B cell (primary cell): Measurements from ENCODE around the gene PDX1. TPM values are rescaled to one million over a fixed set of nuclear protein-coding genes. Genes with fewer than 3 reads are reported as not detected.

Experiments
- ATAC-seq: fragments of 200-7000 bp; cut with Tn5 transposase; one replicate; pipeline ENCODE4 v1.10.0; 2021; ENCODE audit warnings: low read depth, mild to moderate bottlenecking, moderate number of reproducible peaks, moderate library complexity
- CTCF ChIA-PET: fragments of 350-600 bp; sonication (Branson Sonifier 250); formaldehyde crosslinking; loops from one replicate; lab custom pipeline; 2021; ENCODE audit warnings: antibody characterized with exemption, inconsistent platforms; lab: Charles Lee
- POLR2A ChIA-PET: fragments of 350-600 bp; sonication (Branson Sonifier 250); formaldehyde crosslinking; loops from one replicate; lab custom pipeline; 2021; ENCODE audit warnings: antibody characterized with exemption; lab: Charles Lee
- DNase-seq: peaks from one replicate; pipeline ENCODE4 v3.0.0; 2013
- H2AFZ ChIP-seq: 2 replicates; pipeline ENCODE4 v1.6.1; 2012; ENCODE audit warnings: mild to moderate bottlenecking, low read depth, low read length; ENCODE audit not compliant: insufficient read depth, poor library complexity, severe bottlenecking
- H3K27ac ChIP-seq, 2 donors: 1 replicate in 1 of 2; 2 replicates in 1 of 2; pipeline ENCODE4 v1.5.1; 2012 to 2013; ENCODE audit warnings: low read length in 2 of 2, mild to moderate bottlenecking in 2 of 2, moderate library complexity in 1 of 2
- H3K27me3 ChIP-seq, 4 experiments: fragments of 200-600 bp in 1 of 4; sonication (generic) in 1 of 4; replicated peaks in 1 of 4; 1 replicate in 2 of 4; 2 replicates in 2 of 4; pipeline versions ENCODE4 v1.6.1 to v1.7.0; 2013 to 2016; ENCODE audit warnings: low read length in 3 of 4, mild to moderate bottlenecking in 2 of 4, mixed read lengths in 1 of 4, moderate library complexity in 1 of 4; ENCODE audit not compliant: insufficient read depth in 4 of 4, control insufficient read depth in 3 of 4; ENCODE audit errors: control extremely low read depth in 1 of 4
- H3K36me3 ChIP-seq, 2 experiments: replicated peaks in 1 of 2; 1 replicate in 1 of 2; 2 replicates in 1 of 2; pipeline versions ENCODE4 v1.6.1 to v1.7.1; 2013; ENCODE audit warnings: low read length in 1 of 2; ENCODE audit not compliant: insufficient read depth in 2 of 2, control insufficient read depth in 1 of 2; ENCODE audit errors: control extremely low read depth in 1 of 2, extremely low read depth in 1 of 2
- H3K4me1 ChIP-seq, 2 donors: fragments of 200-600 bp in 1 of 2; sonication (generic) in 1 of 2; 1 replicate in 1 of 2; 2 replicates in 1 of 2; pipeline versions ENCODE4 v1.5.1 to v1.6.1; 2013 to 2017; ENCODE audit warnings: low read length in 2 of 2; ENCODE audit not compliant: control insufficient read depth in 2 of 2, insufficient read depth in 2 of 2
- H3K4me2 ChIP-seq: replicated peaks from 2 replicates; pipeline ENCODE3; 2012; ENCODE audit warnings: mild to moderate bottlenecking, low read depth, low read length; ENCODE audit not compliant: poor library complexity, severe bottlenecking
- H3K4me3 ChIP-seq, 5 experiments: fragments of 200-600 bp in 1 of 5; sonication (generic) in 1 of 5; 1 replicate in 3 of 5; 2 replicates in 2 of 5; pipeline versions ENCODE4 v1.5.1 to v1.7.0; 2011 to 2016; ENCODE audit warnings: low read length in 4 of 5, mild to moderate bottlenecking in 4 of 5, low read depth in 2 of 5, control low read depth in 1 of 5, moderate library complexity in 1 of 5; ENCODE audit not compliant: insufficient read depth in 1 of 5; ENCODE audit errors: control extremely low read depth in 1 of 5, extremely low read depth in 1 of 5
- H3K79me2 ChIP-seq: fragments of 200-600 bp; sonication (generic); one replicate; pipeline ENCODE4 v1.6.0; 2016; ENCODE audit warnings: low read length; ENCODE audit not compliant: control insufficient read depth, insufficient read depth
- H3K9ac ChIP-seq: fragments of 200-600 bp; sonication (generic); 2 replicates; pipeline ENCODE4 v1.6.1; 2017; ENCODE audit warnings: mild to moderate bottlenecking, low read length, moderate library complexity
- H3K9me3 ChIP-seq, 3 donors: one replicate each; pipeline versions ENCODE4 v1.6.1 to v1.7.1; 2013; ENCODE audit warnings: low read length in 2 of 3; ENCODE audit not compliant: control insufficient read depth in 2 of 3, insufficient read depth in 1 of 3; ENCODE audit errors: control extremely low read depth in 1 of 3
- H4K20me1 ChIP-seq: 2 replicates; pipeline ENCODE4 v1.6.0; 2012; ENCODE audit warnings: mild to moderate bottlenecking, low read length; ENCODE audit not compliant: insufficient read depth, control insufficient read depth, poor library complexity, severe bottlenecking
- H3K27ac Mint-ChIP-seq: one replicate; pipeline ENCODE4 v1.8.0; 2021; ENCODE audit warnings: mixed read lengths
- H3K27me3 Mint-ChIP-seq: one replicate; pipeline ENCODE4 v1.8.0; 2021; ENCODE audit warnings: mixed read lengths
- H3K4me1 Mint-ChIP-seq: one replicate; pipeline ENCODE4 v1.8.0; 2021; ENCODE audit warnings: mixed read lengths
- H3K4me3 Mint-ChIP-seq: one replicate; pipeline ENCODE4 v1.8.0; 2021; ENCODE audit warnings: mixed read lengths
- H3K9me3 Mint-ChIP-seq: one replicate; pipeline ENCODE4 v1.8.0; 2022; ENCODE audit warnings: mixed read lengths; ENCODE audit not compliant: insufficient read depth
- CTCF ChIP-seq: fragments of 200-600 bp; IDR thresholded peaks from one replicate; pipeline ENCODE4 v1.8.0; 2022; ENCODE audit warnings: antibody characterized with exemption, mild to moderate bottlenecking
- EZH2 ChIP-seq: IDR thresholded peaks from 2 replicates; pipeline ENCODE4 v1.6.1; 2012; ENCODE audit warnings: borderline replicate concordance, low read depth, mild to moderate bottlenecking, moderate library complexity, low read length; ENCODE audit not compliant: insufficient read depth, poor library complexity, severe bottlenecking
- WGBS: methylation state at CpG from one replicate; pipeline ENCODE4 v1.1.5; 2013; ENCODE audit warnings: missing lambda C conversion rate; ENCODE audit not compliant: insufficient coverage; 5-methylcytosine and 5-hydroxymethylcytosine counted together
- intact Hi-C: fragments of 100-400 bp; cut with micrococcal nuclease; formaldehyde crosslinking; loops from one replicate; pipeline ENCODE4 v1.10.0; 2022
- polyA minus RNA-seq: library from RNA; depleted of rRNA, polyadenylated mRNA; stranded (reverse); fragments of >200 nt; gene quantifications from 2 replicates; pipeline ENCODE4 v1.2.3, GENCODE V29; 2012
- polyA plus RNA-seq: library from polyadenylated mRNA; depleted of rRNA; stranded (reverse); fragments of >200 nt; gene quantifications from 2 replicates; pipeline ENCODE4 v1.2.3, GENCODE V29; 2012
- total RNA-seq, 2 donors: library from RNA; stranded (reverse); fragments of 120-200 nt in 1 of 2; gene quantifications; 1 replicate in 1 of 2; 2 replicates in 1 of 2; pipeline versions ENCODE4 v1.2.3 to v1.2.4, GENCODE V29; 2013 to 2022

PDX1 gene
- not detected in 2 replicates for total RNA-seq
- not detected for total RNA-seq (2013)
- polyA plus RNA-seq = not detected in 2 replicates
- polyA minus RNA-seq = not detected in 2 replicates

GRCh38 chr13:27919934-27920676 is at the start of gene PDX1:
Gene PDX1 (plus strand): TSS chr13:27920000. CDS start chr13:27920139, 139 bp downstream.
- CTCF ChIA-PET = interaction anchor here (0.7 to 3.4 kb wide), 3 partner anchors 34 to 558 kb away, joined by 3 to 12 read pairs (median 3); no protein-coding TSS in a partner anchor
- peak; percentile 44 for ATAC-seq

More at GRCh38 chr13:27919934-27920676, at the start of gene PDX1:
- Mint-ChIP-seq H3K4me1 (peaks cover 40% of the 10 kb centered on the region), H3K27me3 (peaks cover 66% of the 10 kb centered on the region), H3K9me3 (peaks cover 4% of the 10 kb centered on the region), H3K27ac (no peak within 1 kb of the TSS), H3K4me3 (peak within 1 kb of the TSS; percentile 81)
- Histone ChIP-seq H2AFZ (peak within 1 kb of the TSS; percentile 55), H3K9me3 (peaks cover 0 to 81% (median 26%) of the 10 kb centered on the region in 3 donors), H3K79me2 (no peaks in the 10 kb centered on the region), H3K36me3 (no peaks in the 10 kb centered on the region), H4K20me1 (no peaks in the 10 kb centered on the region), H3K4me2 (peak within 1 kb of the TSS; percentile 87), H3K4me3 (peak within 1 kb of the TSS in 4 of 5 experiments; percentile 27 to 61 (median 50)), H3K4me1 (peaks cover 59 to 75% of the 10 kb centered on the region in 2 donors), H3K27me3 (peaks cover 0 to 95% (median 76%) of the 10 kb centered on the region in 4 experiments), H3K9ac (peak within 1 kb of the TSS; percentile 59), H3K27ac (no peak within 1 kb of the TSS)
- POLR2A ChIA-PET = no interaction called here
- TF ChIP-seq EZH2 = peak; percentile 58
- TF ChIP-seq CTCF = no peak
- 5% methylated on average over 76 of the region's 76 CpGs for WGBS
- intact Hi-C loops = loop anchor here (5.0 to 10.0 kb wide), 4 partner anchors 47 to 217 kb away; partner anchors contain the start of genes CDX2, GSX1 and PAN3
- peak; percentile 55 for DNase-seq
